GM12874 (cell line): ENCODE measurements around the gene MEIS1.

Source experiments
- TF ChIP-seq, protein P1 (sequence below): IDR thresholded peaks from 2 replicates; pipeline ENCODE4 v1.5.1; 2011; ENCODE audit warnings: low read depth, mild to moderate bottlenecking, control low read depth, low read length, moderate library complexity; ENCODE audit not compliant: insufficient read depth

MEIS1 gene

DNA sequence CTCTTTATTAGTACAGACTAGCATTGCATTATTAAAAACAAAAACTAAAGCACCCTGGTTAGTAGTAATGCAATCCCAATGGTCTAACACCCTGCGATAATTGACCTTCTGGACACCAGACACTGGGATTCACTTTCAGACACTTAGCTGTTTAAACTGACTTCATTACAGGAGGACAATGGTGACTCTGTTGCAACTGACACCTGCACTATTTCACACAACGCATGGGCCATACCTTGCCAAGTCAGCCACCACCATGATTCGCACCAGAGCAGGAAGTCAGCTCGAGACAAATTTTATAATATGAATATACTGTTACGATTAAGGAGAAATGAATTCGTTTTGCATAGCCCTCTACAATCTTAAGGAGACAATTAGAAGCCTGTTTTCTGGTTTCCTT, 150.7 kb downstream of the MEIS1 start:
- TF ChIP-seq, protein P1, sequence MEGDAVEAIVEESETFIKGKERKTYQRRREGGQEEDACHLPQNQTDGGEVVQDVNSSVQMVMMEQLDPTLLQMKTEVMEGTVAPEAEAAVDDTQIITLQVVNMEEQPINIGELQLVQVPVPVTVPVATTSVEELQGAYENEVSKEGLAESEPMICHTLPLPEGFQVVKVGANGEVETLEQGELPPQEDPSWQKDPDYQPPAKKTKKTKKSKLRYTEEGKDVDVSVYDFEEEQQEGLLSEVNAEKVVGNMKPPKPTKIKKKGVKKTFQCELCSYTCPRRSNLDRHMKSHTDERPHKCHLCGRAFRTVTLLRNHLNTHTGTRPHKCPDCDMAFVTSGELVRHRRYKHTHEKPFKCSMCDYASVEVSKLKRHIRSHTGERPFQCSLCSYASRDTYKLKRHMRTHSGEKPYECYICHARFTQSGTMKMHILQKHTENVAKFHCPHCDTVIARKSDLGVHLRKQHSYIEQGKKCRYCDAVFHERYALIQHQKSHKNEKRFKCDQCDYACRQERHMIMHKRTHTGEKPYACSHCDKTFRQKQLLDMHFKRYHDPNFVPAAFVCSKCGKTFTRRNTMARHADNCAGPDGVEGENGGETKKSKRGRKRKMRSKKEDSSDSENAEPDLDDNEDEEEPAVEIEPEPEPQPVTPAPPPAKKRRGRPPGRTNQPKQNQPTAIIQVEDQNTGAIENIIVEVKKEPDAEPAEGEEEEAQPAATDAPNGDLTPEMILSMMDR, result no peak

DNA sequence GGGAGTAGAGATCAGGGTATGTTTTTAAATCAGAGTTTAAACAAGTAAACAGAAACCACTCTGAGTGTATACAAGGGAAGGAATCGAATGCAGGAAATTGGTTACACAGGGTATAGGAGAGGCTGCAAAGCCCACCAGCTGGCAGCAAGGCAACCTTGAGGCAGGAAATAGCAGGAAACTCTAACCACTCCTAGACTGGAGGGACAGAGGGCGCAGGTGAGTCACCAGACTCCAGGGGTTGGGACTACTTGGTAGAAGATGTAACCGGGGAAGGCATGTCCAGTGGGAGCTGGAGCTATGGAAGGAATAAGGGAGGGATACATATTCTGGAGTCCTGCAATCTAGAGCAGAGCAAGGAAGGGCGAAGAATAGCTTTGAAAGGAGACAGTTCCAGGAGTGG, 152.3 kb downstream of the MEIS1 start:
- TF ChIP-seq, protein P1, result no peak

GRCh38 chr2:66594001-66594400, 159.1 kb downstream of the MEIS1 start:
- TF ChIP-seq, protein P1, result no peak

GRCh38 chr2:66595556-66595955, 160.6 kb downstream of the MEIS1 start:
- TF ChIP-seq, protein P1, result no peak

GRCh38 chr2:66596256-66596655, 161.3 kb downstream of the MEIS1 start:
- TF ChIP-seq, protein P1, result no peak

- TF ChIP-seq, protein P1, result no peak
Measured at GRCh38 chr2:66601624-66602023, 166.7 kb downstream of the MEIS1 start.

GRCh38 chr2:66602341-66602740, 167.4 kb downstream of the MEIS1 start:
- TF ChIP-seq, protein P1, result no peak

DNA sequence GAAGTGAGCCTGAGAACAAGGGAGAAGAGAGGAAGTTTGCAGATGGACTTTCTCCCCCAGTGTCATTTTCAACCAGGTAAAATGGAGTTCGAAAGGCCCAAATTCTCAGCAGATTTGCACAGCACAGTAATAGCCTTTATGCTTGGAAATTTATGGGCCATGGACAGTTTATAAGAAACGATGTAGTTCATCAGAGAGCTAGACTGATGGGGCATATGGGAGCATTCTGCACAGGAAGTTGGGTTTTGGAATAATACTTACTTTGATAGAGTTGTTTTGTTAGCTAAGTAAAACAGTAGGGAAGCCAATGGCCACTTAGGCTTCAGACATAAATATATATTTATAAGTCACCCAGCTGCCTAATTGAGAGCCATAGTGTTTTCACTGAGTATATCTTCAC, 169.4 kb downstream of the MEIS1 start:
- TF ChIP-seq, protein P1, result no peak
